GM12864 (cell line): ENCODE data around the gene NXF1.

Experiments
- DNase-seq: peaks from one replicate; pipeline ENCODE4 v3.0.0-alpha.2; 2011; ENCODE audit warnings: low read depth
- H3K4me3 ChIP-seq: 2 replicates; pipeline ENCODE4 v1.5.1; 2011; ENCODE audit warnings: mild to moderate bottlenecking, low read depth, low read length, control low read depth
- CTCF ChIP-seq: IDR thresholded peaks from 2 replicates; pipeline ENCODE4 v1.5.1; 2011; ENCODE audit warnings: low read depth, mild to moderate bottlenecking, moderate library complexity, low read length, control low read depth, inconsistent platforms; ENCODE audit errors: missing control alignments

NXF1 gene

GRCh38 chr11:62747475-62748160 is 57.6 kb downstream of the NXF1 start:
- TF ChIP-seq CTCF = no peak
- H3K4me3 ChIP-seq = no peak overlapping the region
- DNase-seq = no peak
